ENCODE results near the gene L3MBTL1. TPM values are rescaled to one million over a fixed set of nuclear protein-coding genes. Genes with fewer than 3 reads are reported as not detected.

The L3MBTL1 gene
- total and polyA plus RNA-seq, 2 donors (not counting 3 experiments of a cell fraction or from before 2014, with no cell fraction given), result 5.2 to 8.2 TPM

GRCh38 chr20:43525021-43525420 lies 17.5 kb downstream of the L3MBTL1 start:
- ChIA-PET POLR2A (no interaction called here), CTCF (interaction anchor here (6.9 kb wide), 1 partner anchor 13 kb away, joined by 48 read pairs; no protein-coding TSS in a partner anchor)
- Histone ChIP-seq H3K36me3 (ENCODE audit: control insufficient read depth in 2 of 2, extremely low read depth in 1 of 2, insufficient read depth in 2 of 2, low read length in 2 of 2) (no peaks in the 10 kb centered on the region), H3K4me1 (ENCODE audit: control insufficient read depth, extremely low read depth, insufficient read depth, low read length) (no peaks in the 10 kb centered on the region), H3K4me2 (ENCODE audit: insufficient read depth, low read length) (no peak overlapping the region), H3K79me2 (ENCODE audit: control insufficient read depth, insufficient read depth, low read length) (no peaks in the 10 kb centered on the region), H3K4me3 (replicated peaks in 1 of 3; ENCODE audit: insufficient read depth in 1 of 3, low read depth in 1 of 3, low read length in 3 of 3) (no peak overlapping the region), H3K9ac (replicated peaks; ENCODE audit: extremely low read depth, insufficient read depth, low read length) (no peak overlapping the region), H4K20me1 (replicated peaks; ENCODE audit: control insufficient read depth, extremely low read depth, insufficient read depth, low read length) (no peaks in the 10 kb centered on the region), H3K27ac (ENCODE audit: insufficient read depth, low read depth, low read length) (no peak overlapping the region), H2AFZ (ENCODE audit: low read depth, low read length) (no peak overlapping the region), H3K27me3 (ENCODE audit: control insufficient read depth in 2 of 2, insufficient read depth in 2 of 2, low read length in 2 of 2) (no peaks in the 10 kb centered on the region), H3K9me3 (replicated peaks; ENCODE audit: control insufficient read depth, insufficient read depth, low read length) (no peaks in the 10 kb centered on the region), H3K9me1 (replicated peaks; ENCODE audit: control insufficient read depth, extremely low read depth, insufficient read depth, low read length) (no peaks in the 10 kb centered on the region)
- FAIRE-seq (no peak), DNase-seq (ENCODE audit: low read depth, low spot score) (no peak)
- intact Hi-C loops (cut with micrococcal nuclease) (no loop called here), dilution Hi-C loops (cut with MboI; ENCODE audit: extremely low pct_ligation_motif_present, low sequenced_read_pairs) (no loop called here)
- no peak for TF ChIP-seq POLR2AphosphoS5 (IDR thresholded peaks at IDR 0.05; ENCODE audit: insufficient read depth, low read depth, low read length)
- TF ChIP-seq, protein P1, sequence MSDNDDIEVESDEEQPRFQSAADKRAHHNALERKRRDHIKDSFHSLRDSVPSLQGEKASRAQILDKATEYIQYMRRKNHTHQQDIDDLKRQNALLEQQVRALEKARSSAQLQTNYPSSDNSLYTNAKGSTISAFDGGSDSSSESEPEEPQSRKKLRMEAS (IDR thresholded peaks at IDR 0.05; ENCODE audit: insufficient read depth, insufficient read length), result no peak
- no peak for TF ChIP-seq JUN (IDR thresholded peaks at IDR 0.05; ENCODE audit: borderline replicate concordance, insufficient read depth, insufficient read length, low read depth)
- TF ChIP-seq GATA2 (IDR thresholded peaks at IDR 0.05; ENCODE audit: insufficient read depth, insufficient read length, low read depth, low read length), result no peak
- TF ChIP-seq EZH2 (IDR thresholded peaks at IDR 0.05; ENCODE audit: borderline replicate concordance, low read depth, low read length, severe bottlenecking), result no peak
- TF ChIP-seq CTCF (IDR thresholded peaks at IDR 0.05; ENCODE audit: extremely low read depth in 1 of 2, insufficient read depth in 1 of 2, low read depth in 1 of 2, low read length in 2 of 2), result no peak
- no peak for TF ChIP-seq MYC (IDR thresholded peaks at IDR 0.05; ENCODE audit: low read depth, low read length)
- TF ChIP-seq POLR2A (IDR thresholded peaks at IDR 0.05; ENCODE audit: low read depth, low read length), result no peak
- no peak for TF ChIP-seq FOS (IDR thresholded peaks at IDR 0.05; ENCODE audit: borderline replicate concordance, insufficient read depth, low read length)
- no TSS peak for BruUV-seq (replicated peaks)
